H9 (cell line): ENCODE results near the gene MYLK. TPM values are rescaled to one million over a fixed set of nuclear protein-coding genes. Genes with fewer than 3 reads are reported as not detected.

Experiments
- DNase-seq: peaks from one replicate; pipeline ENCODE4 v3.0.0-alpha.2; 2017
- H2AFZ ChIP-seq: one replicate; pipeline ENCODE4 v1.6.1; 2013; ENCODE audit warnings: mild to moderate bottlenecking, low read length, control low read depth, moderate library complexity
- H2AK5ac ChIP-seq: 2 replicates; pipeline ENCODE4 v1.6.1; 2013; ENCODE audit warnings: low read length, control low read depth, mixed read lengths; ENCODE audit not compliant: insufficient read length
- H2BK120ac ChIP-seq: one replicate; pipeline ENCODE4 v1.6.1; 2013; ENCODE audit warnings: low read depth, mild to moderate bottlenecking, low read length, control low read depth, inconsistent platforms; ENCODE audit not compliant: poor library complexity, severe bottlenecking
- H2BK12ac ChIP-seq: 2 replicates; pipeline ENCODE4 v1.6.1; 2013; ENCODE audit warnings: low read length, control low read depth, mixed read lengths, low read depth; ENCODE audit not compliant: insufficient read length
- H2BK15ac ChIP-seq: 2 replicates; pipeline ENCODE4 v1.6.1; 2013; ENCODE audit warnings: low read depth, low read length, control low read depth
- H2BK20ac ChIP-seq: one replicate; pipeline ENCODE4 v1.6.1; 2013; ENCODE audit warnings: low read depth, mild to moderate bottlenecking, low read length, control low read depth, inconsistent platforms; ENCODE audit not compliant: poor library complexity, severe bottlenecking
- H2BK5ac ChIP-seq: 2 replicates; pipeline ENCODE4 v1.6.1; 2013; ENCODE audit warnings: low read length, control low read depth, mixed read lengths; ENCODE audit not compliant: insufficient read length
- H3K14ac ChIP-seq: 2 replicates; pipeline ENCODE4 v1.6.1; 2013; ENCODE audit warnings: low read length, control low read depth; ENCODE audit not compliant: insufficient read depth
- H3K18ac ChIP-seq: 2 replicates; pipeline ENCODE4 v1.6.1; 2013; ENCODE audit warnings: low read depth, mild to moderate bottlenecking, mixed read lengths, low read length, control low read depth; ENCODE audit not compliant: insufficient read length
- H3K23ac ChIP-seq: 2 replicates; pipeline ENCODE4 v1.6.1; 2013; ENCODE audit warnings: low read length, control low read depth, mixed read lengths, low read depth; ENCODE audit not compliant: insufficient read length
- H3K23me2 ChIP-seq: 2 replicates; pipeline ENCODE4 v1.6.1; 2013; ENCODE audit warnings: low read depth, mild to moderate bottlenecking, mixed read lengths, low read length, control low read depth; ENCODE audit not compliant: insufficient read length, poor library complexity, severe bottlenecking
- H3K27ac ChIP-seq: 2 replicates; pipeline ENCODE4 v1.5.1; 2013; ENCODE audit warnings: low read length, control low read depth, mixed read lengths, low read depth; ENCODE audit not compliant: insufficient read length
- H3K27me3 ChIP-seq: 2 replicates; pipeline ENCODE4 v1.6.1; 2013; ENCODE audit warnings: low read length, control low read depth, inconsistent platforms; ENCODE audit not compliant: insufficient read depth
- H3K4ac ChIP-seq: 2 replicates; pipeline ENCODE4 v1.6.1; 2013; ENCODE audit warnings: low read depth, mild to moderate bottlenecking, control low read depth, inconsistent platforms, low read length, moderate library complexity
- H3K4me1 ChIP-seq: 2 replicates; pipeline ENCODE4 v1.6.1; 2013; ENCODE audit warnings: low read length, control low read depth, inconsistent platforms; ENCODE audit not compliant: insufficient read depth
- H3K4me2 ChIP-seq: 2 replicates; pipeline ENCODE4 v1.6.1; 2013; ENCODE audit warnings: low read length, control low read depth, mixed read lengths; ENCODE audit not compliant: insufficient read length, insufficient read depth
- H3K56ac ChIP-seq: 2 replicates; pipeline ENCODE4 v1.6.1; 2013; ENCODE audit warnings: low read depth, mild to moderate bottlenecking, mixed read lengths, low read length, control low read depth; ENCODE audit not compliant: insufficient read length
- H3K79me1 ChIP-seq: 2 replicates; pipeline ENCODE4 v1.6.1; 2013; ENCODE audit warnings: low read depth, mild to moderate bottlenecking, moderate library complexity, low read length, control low read depth, inconsistent platforms; ENCODE audit not compliant: insufficient read depth, poor library complexity, severe bottlenecking
- H3K79me2 ChIP-seq: 2 replicates; pipeline ENCODE4 v1.6.1; 2013; ENCODE audit warnings: low read length, control low read depth, inconsistent platforms; ENCODE audit not compliant: insufficient read depth
- H3K9ac ChIP-seq: 2 replicates; pipeline ENCODE4 v1.6.1; 2013; ENCODE audit warnings: low read length, control low read depth, mixed read lengths; ENCODE audit not compliant: insufficient read length; ENCODE audit errors: extremely low read depth
- H3K9me3 ChIP-seq: one replicate; pipeline ENCODE4 v1.6.1; 2013; ENCODE audit warnings: low read depth, low read length, inconsistent platforms; ENCODE audit not compliant: control insufficient read depth
- H3T11ph ChIP-seq: one replicate; pipeline ENCODE4 v1.6.1; 2013; ENCODE audit warnings: mild to moderate bottlenecking, low read length, control low read depth, inconsistent platforms
- H4K20me1 ChIP-seq: one replicate; pipeline ENCODE4 v1.6.1; 2013; ENCODE audit not compliant: control insufficient read depth, insufficient read length, insufficient read depth
- H4K5ac ChIP-seq: 2 replicates; pipeline ENCODE4 v1.6.1; 2013; ENCODE audit warnings: low read depth, mild to moderate bottlenecking, mixed read lengths, low read length, control low read depth; ENCODE audit not compliant: insufficient read length
- H4K8ac ChIP-seq: replicated peaks from 2 replicates; pipeline ENCODE4 v1.6.1; 2013; ENCODE audit warnings: low read length, control low read depth, mixed read lengths, low read depth; ENCODE audit not compliant: insufficient read length
- H4K91ac ChIP-seq: 2 replicates; pipeline ENCODE4 v1.6.1; 2013; ENCODE audit warnings: low read depth, mild to moderate bottlenecking, moderate library complexity, mixed read lengths, low read length, control low read depth; ENCODE audit not compliant: insufficient read length
- H3K27ac Mint-ChIP-seq, 3 experiments: 2 replicates in 2 of 3; 3 replicates in 1 of 3; pipeline ENCODE4 v1.8.0; 2020 to 2021; ENCODE audit warnings: mixed read lengths in 3 of 3, mild to moderate bottlenecking in 1 of 3, moderate library complexity in 1 of 3
- H3K27me3 Mint-ChIP-seq: 2 replicates; pipeline ENCODE4 v1.8.0; 2021; ENCODE audit warnings: low read depth, mild to moderate bottlenecking, moderate library complexity, mixed read lengths
- H3K36me3 Mint-ChIP-seq, 3 experiments: 2 replicates in 2 of 3; 3 replicates in 1 of 3; pipeline ENCODE4 v1.8.0; 2020 to 2021; ENCODE audit warnings: low read depth in 3 of 3, mixed read lengths in 3 of 3; ENCODE audit not compliant: insufficient read depth in 1 of 3
- H3K4me1 Mint-ChIP-seq, 2 experiments: 2 replicates each; pipeline ENCODE4 v1.8.0; 2020; ENCODE audit warnings: mixed read lengths in 2 of 2
- H3K4me3 Mint-ChIP-seq, 2 experiments: 2 replicates in 1 of 2; 3 replicates in 1 of 2; pipeline ENCODE4 v1.8.0; 2020 to 2021; ENCODE audit warnings: mild to moderate bottlenecking in 2 of 2, mixed read lengths in 2 of 2, moderate library complexity in 1 of 2
- H3K9me3 Mint-ChIP-seq, 2 experiments: 2 replicates in 1 of 2; 3 replicates in 1 of 2; pipeline ENCODE4 v1.8.0; 2020; ENCODE audit warnings: mild to moderate bottlenecking in 2 of 2, mixed read lengths in 2 of 2, moderate library complexity in 1 of 2
- CTCF ChIP-seq: fragments of 200-600 bp; sonication (generic); conservative IDR thresholded peaks from 3 replicates; pipeline ENCODE4 v1.8.0; 2021; ENCODE audit warnings: antibody characterized with exemption, mild to moderate bottlenecking
- WGBS: extraction: QIAGEN DNeasy Blood & Tissue Kit; methylation state at CpG from one replicate; pipeline ENCODE4 v1.1.7; 2013; ENCODE audit warnings: missing lambda C conversion rate, low lambda C conversion rate, mixed read lengths; ENCODE audit not compliant: insufficient read length; ENCODE audit errors: extremely low coverage; 5-methylcytosine and 5-hydroxymethylcytosine counted together
- total RNA-seq: library from RNA; stranded (reverse); gene quantifications from 2 replicates; pipeline ENCODE4 v1.2.1, GENCODE V29; 2021

MYLK gene
- total RNA-seq, 1 experiment from 2014 or later: 10.1 TPM

DNA sequence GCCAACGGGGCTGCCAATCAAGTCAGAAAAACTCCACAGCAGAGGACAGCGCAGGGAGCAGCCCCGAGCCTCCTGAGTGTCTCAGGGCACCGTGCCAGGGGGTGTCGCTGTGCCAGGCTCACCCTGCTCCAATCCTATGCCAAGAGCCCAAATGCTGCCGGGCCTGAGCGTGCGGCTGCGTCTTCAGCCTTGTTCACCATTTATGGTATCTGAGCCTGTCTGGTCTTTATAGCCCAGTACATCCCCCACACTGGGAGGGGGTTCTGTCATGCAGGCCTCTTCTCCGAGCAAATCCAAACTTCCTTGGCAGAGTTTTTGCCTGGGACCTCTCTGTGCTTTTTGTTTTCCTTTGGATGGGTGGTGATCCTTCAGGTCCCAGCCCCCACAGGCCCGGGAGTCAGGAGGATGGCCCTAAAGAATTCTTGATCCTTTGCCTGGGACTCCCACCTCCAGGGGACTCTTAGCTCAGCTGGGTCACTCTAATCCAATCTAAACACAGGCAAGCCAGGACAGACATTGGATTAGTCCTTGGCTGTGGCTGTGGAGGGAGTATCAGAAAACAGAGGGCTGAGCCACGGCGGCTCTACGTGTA, 164.2 kb downstream of the MYLK start:
- WGBS: no CpG with 5 or more reads among the region's 14 CpGs
- H3K4me1 Mint-ChIP-seq: peaks cover 6 to 12% of the 10 kb centered on the region in 2 experiments
- H3K4me2 ChIP-seq: no peak overlapping the region

More for the DNA sequence above, 164.2 kb downstream of the MYLK start:
- no peak for TF ChIP-seq CTCF
- H2BK20ac ChIP-seq: no peak overlapping the region
- H4K20me1 ChIP-seq: no peaks in the 10 kb centered on the region
- H2BK120ac ChIP-seq: no peak overlapping the region
- no peak overlapping the region for H3K14ac ChIP-seq
- no peak overlapping the region for H4K5ac ChIP-seq
- H3K27me3 ChIP-seq: no peaks in the 10 kb centered on the region
- H3K9ac ChIP-seq: no peak overlapping the region
- H3K18ac ChIP-seq: no peak overlapping the region
- H3K9me3 ChIP-seq: no peaks in the 10 kb centered on the region
- Mint-ChIP-seq H3K4me3 (no peak overlapping the region), H3K36me3 (no peaks in the 10 kb centered on the region), H3K9me3 (no peaks in the 10 kb centered on the region), H3K27me3 (no peaks in the 10 kb centered on the region), H3K27ac (peak overlapping the region in 1 of 3 experiments; percentile 55; a peak in 1 of 7 replicates)
- H3K23me2 ChIP-seq: no peaks in the 10 kb centered on the region
- H4K8ac ChIP-seq: no peak overlapping the region
- no peak overlapping the region for H2BK5ac ChIP-seq
- no peak overlapping the region for H2AFZ ChIP-seq
- H2BK15ac ChIP-seq: no peak overlapping the region
- no peak overlapping the region for H3T11ph ChIP-seq
- H3K23ac ChIP-seq: no peak overlapping the region
- no peak overlapping the region for H4K91ac ChIP-seq
- H3K56ac ChIP-seq: no peak overlapping the region
- H2BK12ac ChIP-seq: no peak overlapping the region
- H3K4ac ChIP-seq: no peak overlapping the region
- no peak overlapping the region for H3K27ac ChIP-seq
- H3K79me2 ChIP-seq: no peaks in the 10 kb centered on the region
- H2AK5ac ChIP-seq: no peak overlapping the region
- DNase-seq: no peak
- H3K79me1 ChIP-seq: no peaks in the 10 kb centered on the region
- no peaks in the 10 kb centered on the region for H3K4me1 ChIP-seq
